Keratinocyte (primary cell): ENCODE measurements around the gene MICAL2. TPM values are rescaled to one million over a fixed set of nuclear protein-coding genes. Genes with fewer than 3 reads are reported as not detected.

ENCODE experiments used
- DNase-seq: peaks from one replicate; pipeline ENCODE4 v3.0.0-alpha.2; 2011; ENCODE audit warnings: low read depth, missing footprints, low spot score
- FAIRE-seq: peaks from 2 replicates; lab custom pipeline; 2011; peaks lifted over from hg19 to GRCh38; lab: Jason Lieb, UNC
- H2AFZ ChIP-seq: 2 replicates; pipeline ENCODE4 v1.6.0; 2012; ENCODE audit warnings: low read length, control low read depth, inconsistent platforms; ENCODE audit not compliant: control insufficient read depth
- H3K27ac ChIP-seq: 2 replicates; pipeline ENCODE4 v1.5.1; 2011; ENCODE audit warnings: low read length; ENCODE audit not compliant: control insufficient read depth, insufficient read depth
- H3K27me3 ChIP-seq: 3 replicates; pipeline ENCODE4 v1.6.0; 2011; ENCODE audit warnings: low read length; ENCODE audit not compliant: control insufficient read depth, insufficient read depth; ENCODE audit errors: extremely low read depth
- H3K36me3 ChIP-seq, 2 experiments: 2 replicates in 1 of 2; 3 replicates in 1 of 2; pipeline ENCODE4 v1.5.1; 2011; ENCODE audit warnings: low read length in 2 of 2, mild to moderate bottlenecking in 1 of 2; ENCODE audit not compliant: control insufficient read depth in 2 of 2, insufficient read depth in 2 of 2; ENCODE audit errors: extremely low read depth in 1 of 2
- H3K4me1 ChIP-seq: 3 replicates; pipeline ENCODE4 v1.5.1; 2011; ENCODE audit warnings: low read length; ENCODE audit not compliant: control insufficient read depth, insufficient read depth; ENCODE audit errors: extremely low read depth
- H3K4me2 ChIP-seq: 3 replicates; pipeline ENCODE4 v1.6.0; 2011; ENCODE audit warnings: low read depth, low read length; ENCODE audit not compliant: control insufficient read depth, insufficient read depth; ENCODE audit errors: extremely low read depth
- H3K4me3 ChIP-seq, 3 experiments: fragments of 200-600 bp in 1 of 3; sonication (generic) in 1 of 3; 2 replicates in 2 of 3; 3 replicates in 1 of 3; pipeline ENCODE4 v1.5.1; 2011 to 2016; ENCODE audit warnings: low read length in 3 of 3, mild to moderate bottlenecking in 3 of 3, control low read depth in 2 of 3, inconsistent platforms in 1 of 3, low read depth in 1 of 3, mixed read lengths in 1 of 3, mixed run types in 1 of 3, moderate library complexity in 1 of 3; ENCODE audit not compliant: control insufficient read depth in 2 of 3, insufficient read depth in 2 of 3; ENCODE audit errors: extremely low read depth in 1 of 3
- H3K79me2 ChIP-seq: 2 replicates; pipeline ENCODE4 v1.6.0; 2012; ENCODE audit warnings: low read length; ENCODE audit not compliant: control insufficient read depth, insufficient read depth
- H3K9ac ChIP-seq: 3 replicates; pipeline ENCODE4 v1.6.0; 2011; ENCODE audit warnings: low read length; ENCODE audit not compliant: control insufficient read depth, insufficient read depth; ENCODE audit errors: extremely low read depth
- H3K9me1 ChIP-seq: 3 replicates; pipeline ENCODE4 v1.6.0; 2011; ENCODE audit warnings: low read length; ENCODE audit not compliant: control insufficient read depth, insufficient read depth; ENCODE audit errors: extremely low read depth
- H3K9me3 ChIP-seq: 2 replicates; pipeline ENCODE4 v1.5.1; 2012; ENCODE audit warnings: low read depth, low read length; ENCODE audit not compliant: control insufficient read depth
- H4K20me1 ChIP-seq: 3 replicates; pipeline ENCODE4 v1.6.0; 2011; ENCODE audit warnings: low read length; ENCODE audit not compliant: control insufficient read depth, insufficient read depth; ENCODE audit errors: extremely low read depth
- EZH2 ChIP-seq: IDR thresholded peaks from one replicate; pipeline ENCODE4 v1.6.1; 2012; ENCODE audit warnings: inconsistent platforms, mild to moderate bottlenecking, low read length, moderate library complexity
- dilution Hi-C: fragments of 300-500 bp; cut with MboI; formaldehyde crosslinking; loops from one replicate; pipeline ENCODE4 v1.7.0; 2020; ENCODE audit warnings: low sequenced_read_pairs; ENCODE audit not compliant: extremely low pct_ligation_motif_present
- polyA plus RNA-seq, 5 experiments: library from polyadenylated mRNA; depleted of rRNA in 3 of 5; stranded (reverse) in 3 of 5; stranded (forward) in 1 of 5; unstranded in 1 of 5; fragments of >200 nt; gene quantifications; 1 replicate in 1 of 5; 2 replicates in 3 of 5; 3 replicates in 1 of 5; pipeline versions ENCODE4 v1.2.1 to v1.2.3, GENCODE V29; 2011 to 2012; ENCODE audit warnings: missing spikeins in 2 of 5, low read depth in 1 of 5, low replicate concordance in 1 of 5
- TF ChIP-seq, protein P1 (sequence below), 3 experiments: IDR thresholded peaks in 1 of 3; conservative IDR thresholded peaks in 1 of 3; optimal IDR thresholded peaks in 1 of 3; 2 replicates in 2 of 3; 3 replicates in 1 of 3; pipeline versions ENCODE3 to v1.5.1; 2011; ENCODE audit warnings: low read length in 3 of 3, mild to moderate bottlenecking in 3 of 3, moderate library complexity in 2 of 3, control low read depth in 1 of 3, inconsistent platforms in 1 of 3; ENCODE audit not compliant: insufficient read depth in 2 of 3; ENCODE audit errors: extremely low read depth in 1 of 3

The MICAL2 gene
- polyA plus RNA-seq, 1 donor (not counting 4 experiments of a cell fraction or from before 2014, with no cell fraction given), result 83.9 TPM

DNA sequence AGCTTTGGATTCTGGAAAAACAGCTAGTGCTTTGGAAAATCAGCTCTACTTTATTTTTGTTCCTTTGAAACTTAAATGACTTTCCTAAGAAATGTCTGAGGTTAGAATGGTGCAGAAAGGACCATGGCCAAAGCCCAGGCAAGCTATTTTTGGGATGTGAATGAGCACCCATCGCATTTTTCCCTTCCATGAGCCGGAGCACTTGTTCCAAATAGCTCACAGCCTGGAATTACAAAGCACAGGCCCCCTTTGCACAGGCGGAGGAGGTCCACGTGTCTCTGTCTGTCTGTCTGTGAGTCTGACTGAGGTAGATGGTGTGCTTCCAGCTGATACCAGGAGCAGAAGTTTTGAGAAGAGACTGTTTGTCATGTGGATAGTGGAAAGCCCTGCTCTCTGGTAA, 50.7 kb downstream of the MICAL2 start:
- no peak overlapping the region for H3K4me3 ChIP-seq
- no peak for TF ChIP-seq EZH2
- TF ChIP-seq, protein P1, sequence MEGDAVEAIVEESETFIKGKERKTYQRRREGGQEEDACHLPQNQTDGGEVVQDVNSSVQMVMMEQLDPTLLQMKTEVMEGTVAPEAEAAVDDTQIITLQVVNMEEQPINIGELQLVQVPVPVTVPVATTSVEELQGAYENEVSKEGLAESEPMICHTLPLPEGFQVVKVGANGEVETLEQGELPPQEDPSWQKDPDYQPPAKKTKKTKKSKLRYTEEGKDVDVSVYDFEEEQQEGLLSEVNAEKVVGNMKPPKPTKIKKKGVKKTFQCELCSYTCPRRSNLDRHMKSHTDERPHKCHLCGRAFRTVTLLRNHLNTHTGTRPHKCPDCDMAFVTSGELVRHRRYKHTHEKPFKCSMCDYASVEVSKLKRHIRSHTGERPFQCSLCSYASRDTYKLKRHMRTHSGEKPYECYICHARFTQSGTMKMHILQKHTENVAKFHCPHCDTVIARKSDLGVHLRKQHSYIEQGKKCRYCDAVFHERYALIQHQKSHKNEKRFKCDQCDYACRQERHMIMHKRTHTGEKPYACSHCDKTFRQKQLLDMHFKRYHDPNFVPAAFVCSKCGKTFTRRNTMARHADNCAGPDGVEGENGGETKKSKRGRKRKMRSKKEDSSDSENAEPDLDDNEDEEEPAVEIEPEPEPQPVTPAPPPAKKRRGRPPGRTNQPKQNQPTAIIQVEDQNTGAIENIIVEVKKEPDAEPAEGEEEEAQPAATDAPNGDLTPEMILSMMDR (optimal IDR thresholded peaks at IDR 0.05 in 1 of 3, IDR thresholded peaks at IDR 0.05 in 1 of 3, conservative IDR thresholded peaks at IDR 0.05 in 1 of 3; ENCODE audit: extremely low read depth in 1 of 3, insufficient read depth in 2 of 3, low read length in 3 of 3), result no peak
- DNase-seq, result no peak

DNA sequence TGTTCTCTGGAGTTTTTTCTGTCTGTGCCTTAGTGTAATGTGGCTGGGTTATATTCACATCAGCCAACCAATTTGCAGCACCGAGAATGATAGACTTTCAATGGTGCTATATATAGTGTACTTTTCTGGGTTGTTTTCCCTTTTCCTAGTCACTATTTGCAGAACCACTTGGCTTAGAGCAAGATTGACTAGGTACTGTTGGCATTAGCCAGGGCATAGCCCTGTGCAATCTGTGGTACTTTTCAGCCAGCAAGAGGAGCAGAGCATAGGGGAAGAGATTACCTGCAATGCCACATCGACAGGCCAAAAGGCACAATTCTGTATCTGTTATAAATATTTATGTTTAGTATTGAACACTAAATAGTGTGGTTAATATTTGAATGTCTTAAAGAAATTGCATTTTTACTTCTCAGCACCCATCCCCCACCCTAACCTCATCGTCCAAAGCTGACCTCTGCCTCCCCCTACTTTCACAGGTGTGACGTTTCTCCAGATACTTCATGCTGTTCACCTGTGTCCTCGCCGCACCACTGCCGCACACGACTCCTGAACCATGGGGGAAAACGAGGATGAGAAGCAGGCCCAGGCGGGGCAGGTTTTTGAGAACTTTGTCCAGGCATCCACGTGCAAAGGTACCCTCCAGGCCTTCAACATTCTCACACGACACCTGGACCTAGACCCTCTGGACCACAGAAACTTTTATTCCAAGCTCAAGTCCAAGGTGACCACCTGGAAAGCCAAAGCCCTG, 51.4 kb downstream of the MICAL2 start:
- dilution Hi-C loops, result no loop called here
- peak overlapping the region; percentile 98 for H3K27ac ChIP-seq
- H3K9ac ChIP-seq, result peak overlapping the region; percentile 65

More for the DNA sequence above, 50.7 kb downstream of the MICAL2 start:
- Histone ChIP-seq H3K36me3 (peaks cover 26 to 62% of the 10 kb centered on the region in 2 experiments), H3K9me3 (no peaks in the 10 kb centered on the region), H4K20me1 (no peaks in the 10 kb centered on the region), H2AFZ (no peak overlapping the region), H3K27me3 (no peaks in the 10 kb centered on the region), H3K79me2 (peaks cover 72% of the 10 kb centered on the region), H3K9me1 (no peaks in the 10 kb centered on the region), H3K9ac (no peak overlapping the region), H3K27ac (no peak overlapping the region), H3K4me2 (no peak overlapping the region), H3K4me1 (peaks cover 84% of the 10 kb centered on the region)
- dilution Hi-C loops, result no loop called here
- FAIRE-seq, result no peak

More for the DNA sequence above, 51.4 kb downstream of the MICAL2 start:
- Histone ChIP-seq H3K9me1 (no peaks in the 10 kb centered on the region), H3K4me3 (no peak overlapping the region), H3K4me2 (no peak overlapping the region), H4K20me1 (no peaks in the 10 kb centered on the region), H3K4me1 (peaks cover 84% of the 10 kb centered on the region), H2AFZ (no peak overlapping the region), H3K9me3 (no peaks in the 10 kb centered on the region), H3K79me2 (peaks cover 67% of the 10 kb centered on the region), H3K27me3 (no peaks in the 10 kb centered on the region), H3K36me3 (peaks cover 21 to 60% of the 10 kb centered on the region in 2 experiments)
- FAIRE-seq (no peak), DNase-seq (no peak)
- no peak for TF ChIP-seq EZH2
- TF ChIP-seq, protein P1 (optimal IDR thresholded peaks at IDR 0.05 in 1 of 3, IDR thresholded peaks at IDR 0.05 in 1 of 3, conservative IDR thresholded peaks at IDR 0.05 in 1 of 3; ENCODE audit: extremely low read depth in 1 of 3, insufficient read depth in 2 of 3, low read length in 3 of 3), result no peak
